ENCODE measurements around the gene JAKMIP1. TPM values are rescaled to one million over a fixed set of nuclear protein-coding genes. Genes with fewer than 3 reads are reported as not detected.

The JAKMIP1 gene
- total RNA-seq, 1 experiment from 2014 or later: not detected

DNA sequence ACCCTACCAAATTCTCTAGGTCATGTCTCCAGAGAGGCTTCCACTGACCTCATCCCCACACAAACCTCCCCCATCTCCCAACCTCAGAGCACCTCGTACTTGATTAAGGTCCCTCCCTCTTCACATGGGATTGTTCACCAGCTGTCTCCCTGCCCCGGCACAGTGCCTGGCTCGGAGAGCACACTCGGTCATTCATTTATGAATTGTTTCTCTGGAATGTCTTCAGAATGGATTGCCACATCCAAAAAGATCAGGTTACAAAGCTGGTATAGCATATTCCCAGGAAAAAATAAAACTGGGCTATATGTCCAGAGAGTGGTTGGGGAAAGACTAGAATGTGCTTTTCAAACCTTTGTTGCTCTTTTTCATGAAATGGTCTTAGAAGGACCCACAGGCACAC, 21.6 kb downstream of the JAKMIP1 start:
- H3K27ac ChIP-seq: no peak overlapping the region
- TF ChIP-seq, protein P1, sequence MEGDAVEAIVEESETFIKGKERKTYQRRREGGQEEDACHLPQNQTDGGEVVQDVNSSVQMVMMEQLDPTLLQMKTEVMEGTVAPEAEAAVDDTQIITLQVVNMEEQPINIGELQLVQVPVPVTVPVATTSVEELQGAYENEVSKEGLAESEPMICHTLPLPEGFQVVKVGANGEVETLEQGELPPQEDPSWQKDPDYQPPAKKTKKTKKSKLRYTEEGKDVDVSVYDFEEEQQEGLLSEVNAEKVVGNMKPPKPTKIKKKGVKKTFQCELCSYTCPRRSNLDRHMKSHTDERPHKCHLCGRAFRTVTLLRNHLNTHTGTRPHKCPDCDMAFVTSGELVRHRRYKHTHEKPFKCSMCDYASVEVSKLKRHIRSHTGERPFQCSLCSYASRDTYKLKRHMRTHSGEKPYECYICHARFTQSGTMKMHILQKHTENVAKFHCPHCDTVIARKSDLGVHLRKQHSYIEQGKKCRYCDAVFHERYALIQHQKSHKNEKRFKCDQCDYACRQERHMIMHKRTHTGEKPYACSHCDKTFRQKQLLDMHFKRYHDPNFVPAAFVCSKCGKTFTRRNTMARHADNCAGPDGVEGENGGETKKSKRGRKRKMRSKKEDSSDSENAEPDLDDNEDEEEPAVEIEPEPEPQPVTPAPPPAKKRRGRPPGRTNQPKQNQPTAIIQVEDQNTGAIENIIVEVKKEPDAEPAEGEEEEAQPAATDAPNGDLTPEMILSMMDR (conservative IDR thresholded peaks at IDR 0.05): no peak
- TF ChIP-seq EZH2 (IDR thresholded peaks at IDR 0.05; ENCODE audit: low read depth): no peak
- H3K9me2 ChIP-seq (ENCODE audit: insufficient read depth): no peaks in the 10 kb centered on the region
- H3F3A ChIP-seq (ENCODE audit: insufficient read depth, low read depth): no peaks in the 10 kb centered on the region
- H3K4me2 ChIP-seq: no peak overlapping the region
- H4K20me1 ChIP-seq (ENCODE audit: insufficient read depth): no peaks in the 10 kb centered on the region
- ChIA-PET CTCF (no interaction called here), POLR2A (ENCODE audit: unreplicated experiment) (no interaction called here)
- H3K36me3 ChIP-seq (ENCODE audit: low read depth): no peaks in the 10 kb centered on the region
- H3K4me3 ChIP-seq: no peak overlapping the region
- BruUV-seq (replicated peaks): no TSS peak
- peaks cover 36% of the 10 kb centered on the region for H3K27me3 ChIP-seq (ENCODE audit: insufficient read depth, low read depth)
- DNase-seq: no peak
- no peaks in the 10 kb centered on the region for H3K9me3 ChIP-seq (ENCODE audit: insufficient read depth, low read depth)
- H2AFZ ChIP-seq: no peak overlapping the region
- no peaks in the 10 kb centered on the region for H3K79me2 ChIP-seq (ENCODE audit: low read depth)
- H3K4me1 ChIP-seq (replicated peaks; ENCODE audit: insufficient read depth): no peaks in the 10 kb centered on the region
- intact Hi-C loops (cut with micrococcal nuclease; ENCODE audit: unreplicated experiment): no loop called here

DNA sequence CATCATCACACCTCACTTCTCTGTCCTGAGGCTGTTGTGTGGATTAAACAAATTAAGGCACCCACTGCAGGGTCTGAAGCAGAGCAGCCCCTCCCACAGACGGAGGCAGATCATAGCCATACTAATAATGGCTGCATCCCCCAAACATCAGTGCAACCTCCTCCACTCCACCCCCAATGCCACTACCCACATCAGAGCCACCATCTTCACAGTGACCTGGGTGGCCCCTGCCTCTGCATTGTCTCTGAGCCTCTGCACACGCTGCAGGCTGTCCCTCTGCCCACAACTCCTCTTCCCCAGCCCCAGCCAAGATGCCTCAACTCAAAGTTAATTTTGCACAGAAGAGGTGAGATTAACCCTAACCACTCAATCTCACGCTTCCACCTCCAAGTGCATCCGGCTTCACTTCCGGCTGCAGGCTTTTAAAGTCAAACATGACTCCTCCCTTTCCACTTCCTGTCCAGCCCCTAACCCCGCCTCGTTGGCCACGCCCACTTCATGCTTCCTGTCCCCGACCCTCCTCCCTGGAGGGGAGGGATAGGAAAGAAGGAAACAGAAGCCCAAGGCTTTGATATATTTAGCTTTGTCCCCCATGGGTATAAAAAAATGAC, 22.7 kb downstream of the JAKMIP1 start:
- H3K27me3 ChIP-seq (ENCODE audit: insufficient read depth, low read depth): peaks cover 32% of the 10 kb centered on the region
- TF ChIP-seq, protein P1 (conservative IDR thresholded peaks at IDR 0.05): no peak
- TF ChIP-seq EZH2 (IDR thresholded peaks at IDR 0.05; ENCODE audit: low read depth): no peak
- H3K36me3 ChIP-seq (ENCODE audit: low read depth): no peaks in the 10 kb centered on the region
- H2AFZ ChIP-seq: no peak overlapping the region
- no peaks in the 10 kb centered on the region for H3K9me3 ChIP-seq (ENCODE audit: insufficient read depth, low read depth)
- H4K20me1 ChIP-seq (ENCODE audit: insufficient read depth): no peaks in the 10 kb centered on the region
- H3K4me3 ChIP-seq: no peak overlapping the region
- DNase-seq: no peak
- ChIA-PET CTCF (no interaction called here), POLR2A (ENCODE audit: unreplicated experiment) (no interaction called here)
- no peaks in the 10 kb centered on the region for H3K4me1 ChIP-seq (replicated peaks; ENCODE audit: insufficient read depth)
- H3K4me2 ChIP-seq: no peak overlapping the region
- H3K79me2 ChIP-seq (ENCODE audit: low read depth): no peaks in the 10 kb centered on the region
- no peaks in the 10 kb centered on the region for H3F3A ChIP-seq (ENCODE audit: insufficient read depth, low read depth)
- no peaks in the 10 kb centered on the region for H3K9me2 ChIP-seq (ENCODE audit: insufficient read depth)
- H3K27ac ChIP-seq: no peak overlapping the region
- intact Hi-C loops (cut with micrococcal nuclease; ENCODE audit: unreplicated experiment): no loop called here
- no TSS peak for BruUV-seq (replicated peaks)

DNA sequence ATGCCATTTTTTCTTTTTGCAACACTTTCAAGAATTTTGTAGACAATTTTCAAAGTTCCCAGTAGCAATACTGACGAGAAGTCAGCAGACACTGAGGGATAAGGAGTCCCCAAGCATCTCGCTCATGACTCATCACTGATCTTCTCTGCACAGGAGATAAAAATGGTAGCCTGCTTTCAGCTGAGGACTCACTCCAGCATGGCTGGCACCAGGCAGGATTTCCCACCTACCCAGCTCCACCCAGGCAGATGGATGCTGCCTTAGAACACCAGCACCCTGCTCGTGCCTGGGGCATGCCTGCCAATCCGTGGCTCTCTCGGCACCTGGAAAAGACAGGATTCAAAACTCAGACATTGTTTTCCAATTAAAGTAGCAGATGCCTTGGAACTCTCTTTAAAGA, 24.9 kb downstream of the JAKMIP1 start:
- CTCF ChIA-PET: no interaction called here
- H3K27me3 ChIP-seq (ENCODE audit: insufficient read depth, low read depth): peaks cover 20% of the 10 kb centered on the region
- H3K9me2 ChIP-seq (ENCODE audit: insufficient read depth): no peaks in the 10 kb centered on the region
- no peaks in the 10 kb centered on the region for H4K20me1 ChIP-seq (ENCODE audit: insufficient read depth)
- no peaks in the 10 kb centered on the region for H3K4me1 ChIP-seq (replicated peaks; ENCODE audit: insufficient read depth)
- H3K4me3 ChIP-seq: no peak overlapping the region
- H3K9me3 ChIP-seq (ENCODE audit: insufficient read depth, low read depth): no peaks in the 10 kb centered on the region
- no peak overlapping the region for H3K27ac ChIP-seq
- BruUV-seq (replicated peaks): no TSS peak
- H3K4me2 ChIP-seq: no peak overlapping the region
- no peak overlapping the region for H2AFZ ChIP-seq
- intact Hi-C loops (cut with micrococcal nuclease; ENCODE audit: unreplicated experiment): no loop called here
- H3F3A ChIP-seq (ENCODE audit: insufficient read depth, low read depth): no peaks in the 10 kb centered on the region
- POLR2A ChIA-PET (ENCODE audit: unreplicated experiment): no interaction called here
- H3K36me3 ChIP-seq (ENCODE audit: low read depth): no peaks in the 10 kb centered on the region
- TF ChIP-seq EZH2 (IDR thresholded peaks at IDR 0.05; ENCODE audit: low read depth): no peak
- TF ChIP-seq, protein P1 (conservative IDR thresholded peaks at IDR 0.05): no peak
- no peak for DNase-seq
- no peaks in the 10 kb centered on the region for H3K79me2 ChIP-seq (ENCODE audit: low read depth)

Data from PC-9 (cell line).